DLD1 (cell line): ENCODE data around the gene ITGA4.

Source experiments
- in situ Hi-C: cut with HindIII; loops from 2 replicates; pipeline ENCODE4 v1.10.0; 2017; ENCODE audit warnings: low sequenced_read_pairs

Gene ITGA4

GRCh38 chr2:181566334-181567032 is 109.3 kb downstream of the ITGA4 start:
- in situ Hi-C loops, result no loop called here

GRCh38 chr2:181570059-181570458 is 112.9 kb downstream of the ITGA4 start:
- in situ Hi-C loops, result no loop called here

GRCh38 chr2:181570833-181571661 is 113.9 kb downstream of the ITGA4 start:
- in situ Hi-C loops, result no loop called here

- in situ Hi-C loops, result no loop called here
Measured at GRCh38 chr2:181573140-181573736, 116.1 kb downstream of the ITGA4 start.

GRCh38 chr2:181574321-181574720 is 117.1 kb downstream of the ITGA4 start:
- in situ Hi-C loops, result no loop called here

- in situ Hi-C loops, result no loop called here
Measured at GRCh38 chr2:181575024-181575649, 118.0 kb downstream of the ITGA4 start.

- in situ Hi-C loops, result no loop called here
Measured at GRCh38 chr2:181575650-181576025, 118.5 kb downstream of the ITGA4 start.

GRCh38 chr2:181576431-181576830 is 119.2 kb downstream of the ITGA4 start:
- in situ Hi-C loops, result no loop called here

GRCh38 chr2:181578829-181579228 is 121.6 kb downstream of the ITGA4 start:
- in situ Hi-C loops, result no loop called here

GRCh38 chr2:181581534-181581933 is 124.3 kb downstream of the ITGA4 start:
- in situ Hi-C loops, result no loop called here

GRCh38 chr2:181585732-181586131 is 128.5 kb downstream of the ITGA4 start:
- in situ Hi-C loops, result no loop called here
